HEK293 (cell line): ENCODE results near the gene MGST3.

Source experiments
- BCL11A ChIP-seq: fragments of 450-650 bp; formaldehyde crosslinking; IDR thresholded peaks from 2 replicates; pipeline ENCODE4 v1.5.1; 2016; ENCODE audit warnings: low read depth, missing biosample characterization, missing genetic modification characterization
- OVOL3 ChIP-seq: fragments of 450-650 bp; formaldehyde crosslinking; IDR thresholded peaks from 2 replicates; pipeline ENCODE4 v1.5.1; 2016; ENCODE audit warnings: missing biosample characterization, missing genetic modification characterization
- RBAK ChIP-seq: fragments of 450-650 bp; formaldehyde crosslinking; IDR thresholded peaks from 2 replicates; pipeline ENCODE4 v1.5.1; 2016; ENCODE audit warnings: missing biosample characterization, missing genetic modification characterization
- SCRT2 ChIP-seq: fragments of 450-650 bp; formaldehyde crosslinking; IDR thresholded peaks from 2 replicates; pipeline ENCODE4 v1.5.1; 2016; ENCODE audit warnings: missing biosample characterization, missing genetic modification characterization
- SP3 ChIP-seq: fragments of 450-650 bp; formaldehyde crosslinking; IDR thresholded peaks from 2 replicates; pipeline ENCODE4 v1.5.1; 2016; ENCODE audit warnings: missing biosample characterization, missing genetic modification characterization
- ZFHX2 ChIP-seq: fragments of 450-650 bp; formaldehyde crosslinking; conservative IDR thresholded peaks from 2 replicates; pipeline ENCODE4 v1.5.1; 2016; ENCODE audit warnings: missing biosample characterization, missing genetic modification characterization
- ZNF10 ChIP-seq: fragments of 450-650 bp; formaldehyde crosslinking; IDR thresholded peaks from 2 replicates; pipeline ENCODE4 v1.5.1; 2017; ENCODE audit warnings: missing biosample characterization, missing genetic modification characterization
- ZNF132 ChIP-seq: fragments of 450-650 bp; formaldehyde crosslinking; IDR thresholded peaks from 2 replicates; pipeline ENCODE4 v1.5.1; 2017; ENCODE audit warnings: missing biosample characterization, missing genetic modification characterization, borderline replicate concordance
- ZNF155 ChIP-seq: fragments of 450-650 bp; formaldehyde crosslinking; IDR thresholded peaks from 2 replicates; pipeline ENCODE4 v1.5.1; 2016; ENCODE audit warnings: missing biosample characterization, missing genetic modification characterization
- ZNF184 ChIP-seq: fragments of 450-650 bp; IDR thresholded peaks from 2 replicates; pipeline ENCODE4 v1.5.1; 2018; ENCODE audit warnings: missing biosample characterization, mild to moderate bottlenecking, missing genetic modification characterization
- ZNF266 ChIP-seq: fragments of 450-650 bp; formaldehyde crosslinking; IDR thresholded peaks from 2 replicates; pipeline ENCODE4 v1.5.1; 2016; ENCODE audit warnings: missing biosample characterization, missing genetic modification characterization, low read depth
- ZNF514 ChIP-seq: fragments of 450-650 bp; formaldehyde crosslinking; IDR thresholded peaks from 2 replicates; pipeline ENCODE4 v1.5.1; 2016; ENCODE audit warnings: missing biosample characterization, missing genetic modification characterization
- ZNF610 ChIP-seq: fragments of 450-650 bp; formaldehyde crosslinking; IDR thresholded peaks from 2 replicates; pipeline ENCODE4 v1.5.1; 2016; ENCODE audit warnings: missing biosample characterization, missing genetic modification characterization, borderline replicate concordance
- ZNF623 ChIP-seq: fragments of 450-650 bp; formaldehyde crosslinking; IDR thresholded peaks from 2 replicates; pipeline ENCODE4 v1.5.1; 2016; ENCODE audit warnings: missing biosample characterization, missing genetic modification characterization
- ZNF701 ChIP-seq: fragments of 450-650 bp; formaldehyde crosslinking; IDR thresholded peaks from 2 replicates; pipeline ENCODE4 v1.5.1; 2016; ENCODE audit warnings: missing biosample characterization, missing genetic modification characterization
- ZNF707 ChIP-seq: fragments of 450-650 bp; formaldehyde crosslinking; IDR thresholded peaks from 2 replicates; pipeline ENCODE4 v1.5.1; 2016; ENCODE audit warnings: missing biosample characterization, missing genetic modification characterization
- ZNF747 ChIP-seq: fragments of 450-650 bp; formaldehyde crosslinking; IDR thresholded peaks from 2 replicates; pipeline ENCODE4 v1.5.1; 2016; ENCODE audit warnings: missing biosample characterization, missing genetic modification characterization
- ZNF843 ChIP-seq: fragments of 450-650 bp; formaldehyde crosslinking; IDR thresholded peaks from 2 replicates; pipeline ENCODE4 v1.5.1; 2016; ENCODE audit warnings: missing biosample characterization, missing genetic modification characterization
- ZXDB ChIP-seq: fragments of 450-650 bp; formaldehyde crosslinking; IDR thresholded peaks from 2 replicates; pipeline ENCODE4 v1.5.1; 2016; ENCODE audit warnings: missing biosample characterization, missing genetic modification characterization
- TF ChIP-seq, protein P1 (sequence below): fragments of 450-650 bp; IDR thresholded peaks from 2 replicates; pipeline ENCODE4 v1.5.1; 2018; ENCODE audit warnings: missing biosample characterization, mild to moderate bottlenecking, missing genetic modification characterization
- TF ChIP-seq, protein P2 (sequence below): fragments of 450-650 bp; formaldehyde crosslinking; IDR thresholded peaks from 2 replicates; pipeline ENCODE4 v1.5.1; 2016; ENCODE audit warnings: missing biosample characterization, missing genetic modification characterization
- TF ChIP-seq, protein P3 (sequence below): fragments of 450-650 bp; formaldehyde crosslinking; IDR thresholded peaks from 2 replicates; pipeline ENCODE4; 2016; ENCODE audit warnings: missing biosample characterization, missing genetic modification characterization
- TF ChIP-seq, protein P4 (sequence below): fragments of 450-650 bp; formaldehyde crosslinking; IDR thresholded peaks from 2 replicates; pipeline ENCODE4 v1.5.1; 2017; ENCODE audit warnings: missing biosample characterization, missing genetic modification characterization
- TF ChIP-seq, protein P5 (sequence below): fragments of 450-650 bp; IDR thresholded peaks from 2 replicates; pipeline ENCODE4 v1.5.1; 2018; ENCODE audit warnings: missing biosample characterization, missing genetic modification characterization
- TF ChIP-seq, protein P6 (sequence below): fragments of 450-650 bp; formaldehyde crosslinking; IDR thresholded peaks from 2 replicates; pipeline ENCODE4 v1.5.1; 2016; ENCODE audit warnings: missing biosample characterization, missing genetic modification characterization
- TF ChIP-seq, protein P7 (sequence below): fragments of 450-650 bp; formaldehyde crosslinking; IDR thresholded peaks from 2 replicates; pipeline ENCODE4 v1.5.1; 2016; ENCODE audit warnings: missing biosample characterization, missing genetic modification characterization
- TF ChIP-seq, protein P8 (sequence below): fragments of 450-650 bp; formaldehyde crosslinking; IDR thresholded peaks from 2 replicates; pipeline ENCODE4 v1.5.1; 2016; ENCODE audit warnings: missing biosample characterization, missing genetic modification characterization
- TF ChIP-seq, protein P9 (sequence below): fragments of 450-650 bp; formaldehyde crosslinking; optimal IDR thresholded peaks from 2 replicates; pipeline ENCODE3; 2016; ENCODE audit warnings: missing biosample characterization, mild to moderate bottlenecking, missing genetic modification characterization

Gene MGST3

DNA sequence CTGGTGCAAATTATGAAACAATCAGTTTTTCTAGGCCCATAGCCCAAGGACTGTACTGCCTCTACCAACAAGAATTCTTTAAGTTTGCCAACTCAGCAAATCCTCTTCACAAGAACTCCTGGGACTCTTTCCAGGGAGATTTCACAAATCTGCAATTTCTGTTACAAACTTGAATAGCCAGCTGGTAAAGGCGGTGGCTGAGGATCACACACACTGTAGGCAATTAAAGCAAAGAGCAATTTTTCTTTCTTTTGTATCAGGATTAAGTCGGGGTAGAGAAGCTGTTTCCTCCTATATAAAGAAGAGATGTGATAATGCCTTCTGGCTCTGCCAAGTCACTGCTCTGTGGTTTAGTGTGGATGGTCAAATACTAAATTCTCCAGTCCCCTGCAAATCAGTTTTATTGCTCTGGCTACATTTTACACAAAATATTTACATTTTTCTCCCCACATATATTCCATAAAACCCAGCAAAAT lies 65.6 kb downstream of the MGST3 start (continued):
- TF ChIP-seq, protein P1, sequence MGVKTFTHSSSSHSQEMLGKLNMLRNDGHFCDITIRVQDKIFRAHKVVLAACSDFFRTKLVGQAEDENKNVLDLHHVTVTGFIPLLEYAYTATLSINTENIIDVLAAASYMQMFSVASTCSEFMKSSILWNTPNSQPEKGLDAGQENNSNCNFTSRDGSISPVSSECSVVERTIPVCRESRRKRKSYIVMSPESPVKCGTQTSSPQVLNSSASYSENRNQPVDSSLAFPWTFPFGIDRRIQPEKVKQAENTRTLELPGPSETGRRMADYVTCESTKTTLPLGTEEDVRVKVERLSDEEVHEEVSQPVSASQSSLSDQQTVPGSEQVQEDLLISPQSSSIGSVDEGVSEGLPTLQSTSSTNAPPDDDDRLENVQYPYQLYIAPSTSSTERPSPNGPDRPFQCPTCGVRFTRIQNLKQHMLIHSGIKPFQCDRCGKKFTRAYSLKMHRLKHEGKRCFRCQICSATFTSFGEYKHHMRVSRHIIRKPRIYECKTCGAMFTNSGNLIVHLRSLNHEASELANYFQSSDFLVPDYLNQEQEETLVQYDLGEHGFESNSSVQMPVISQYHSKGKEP (tag by site-specific recombination), result no peak
- no peak for TF ChIP-seq ZNF707 (tag by site-specific recombination)
- TF ChIP-seq ZNF155 (tag by site-specific recombination), result no peak
- TF ChIP-seq, protein P2, sequence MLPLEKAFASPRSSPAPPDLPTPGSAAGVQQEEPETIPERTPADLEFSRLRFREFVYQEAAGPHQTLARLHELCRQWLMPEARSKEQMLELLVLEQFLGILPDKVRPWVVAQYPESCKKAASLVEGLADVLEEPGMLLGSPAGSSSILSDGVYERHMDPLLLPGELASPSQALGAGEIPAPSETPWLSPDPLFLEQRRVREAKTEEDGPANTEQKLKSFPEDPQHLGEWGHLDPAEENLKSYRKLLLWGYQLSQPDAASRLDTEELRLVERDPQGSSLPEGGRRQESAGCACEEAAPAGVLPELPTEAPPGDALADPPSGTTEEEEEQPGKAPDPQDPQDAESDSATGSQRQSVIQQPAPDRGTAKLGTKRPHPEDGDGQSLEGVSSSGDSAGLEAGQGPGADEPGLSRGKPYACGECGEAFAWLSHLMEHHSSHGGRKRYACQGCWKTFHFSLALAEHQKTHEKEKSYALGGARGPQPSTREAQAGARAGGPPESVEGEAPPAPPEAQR, result no peak
- no peak for TF ChIP-seq ZNF747
- TF ChIP-seq, protein P3, sequence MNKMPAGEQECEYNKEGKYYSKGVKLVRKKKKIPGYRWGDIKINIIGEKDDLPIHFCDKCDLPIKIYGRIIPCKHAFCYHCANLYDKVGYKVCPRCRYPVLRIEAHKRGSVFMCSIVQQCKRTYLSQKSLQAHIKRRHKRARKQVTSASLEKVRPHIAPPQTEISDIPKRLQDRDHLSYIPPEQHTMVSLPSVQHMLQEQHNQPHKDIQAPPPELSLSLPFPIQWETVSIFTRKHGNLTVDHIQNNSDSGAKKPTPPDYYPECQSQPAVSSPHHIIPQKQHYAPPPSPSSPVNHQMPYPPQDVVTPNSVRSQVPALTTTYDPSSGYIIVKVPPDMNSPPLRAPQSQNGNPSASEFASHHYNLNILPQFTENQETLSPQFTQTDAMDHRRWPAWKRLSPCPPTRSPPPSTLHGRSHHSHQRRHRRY (tag by site-specific recombination), result no peak
- TF ChIP-seq ZNF701, result no peak
- TF ChIP-seq ZNF514 (tag by site-specific recombination), result no peak
- TF ChIP-seq, protein P4, sequence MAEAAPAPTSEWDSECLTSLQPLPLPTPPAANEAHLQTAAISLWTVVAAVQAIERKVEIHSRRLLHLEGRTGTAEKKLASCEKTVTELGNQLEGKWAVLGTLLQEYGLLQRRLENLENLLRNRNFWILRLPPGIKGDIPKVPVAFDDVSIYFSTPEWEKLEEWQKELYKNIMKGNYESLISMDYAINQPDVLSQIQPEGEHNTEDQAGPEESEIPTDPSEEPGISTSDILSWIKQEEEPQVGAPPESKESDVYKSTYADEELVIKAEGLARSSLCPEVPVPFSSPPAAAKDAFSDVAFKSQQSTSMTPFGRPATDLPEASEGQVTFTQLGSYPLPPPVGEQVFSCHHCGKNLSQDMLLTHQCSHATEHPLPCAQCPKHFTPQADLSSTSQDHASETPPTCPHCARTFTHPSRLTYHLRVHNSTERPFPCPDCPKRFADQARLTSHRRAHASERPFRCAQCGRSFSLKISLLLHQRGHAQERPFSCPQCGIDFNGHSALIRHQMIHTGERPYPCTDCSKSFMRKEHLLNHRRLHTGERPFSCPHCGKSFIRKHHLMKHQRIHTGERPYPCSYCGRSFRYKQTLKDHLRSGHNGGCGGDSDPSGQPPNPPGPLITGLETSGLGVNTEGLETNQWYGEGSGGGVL (tag by site-specific recombination), result no peak
- no peak for TF ChIP-seq RBAK (tag by site-specific recombination)
- TF ChIP-seq, protein P5, sequence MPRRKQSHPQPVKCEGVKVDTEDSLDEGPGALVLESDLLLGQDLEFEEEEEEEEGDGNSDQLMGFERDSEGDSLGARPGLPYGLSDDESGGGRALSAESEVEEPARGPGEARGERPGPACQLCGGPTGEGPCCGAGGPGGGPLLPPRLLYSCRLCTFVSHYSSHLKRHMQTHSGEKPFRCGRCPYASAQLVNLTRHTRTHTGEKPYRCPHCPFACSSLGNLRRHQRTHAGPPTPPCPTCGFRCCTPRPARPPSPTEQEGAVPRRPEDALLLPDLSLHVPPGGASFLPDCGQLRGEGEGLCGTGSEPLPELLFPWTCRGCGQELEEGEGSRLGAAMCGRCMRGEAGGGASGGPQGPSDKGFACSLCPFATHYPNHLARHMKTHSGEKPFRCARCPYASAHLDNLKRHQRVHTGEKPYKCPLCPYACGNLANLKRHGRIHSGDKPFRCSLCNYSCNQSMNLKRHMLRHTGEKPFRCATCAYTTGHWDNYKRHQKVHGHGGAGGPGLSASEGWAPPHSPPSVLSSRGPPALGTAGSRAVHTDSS (tag by site-specific recombination), result no peak
- TF ChIP-seq ZXDB (tag by site-specific recombination), result peak; percentile 85
- TF ChIP-seq ZNF184 (tag by site-specific recombination), result no peak
- TF ChIP-seq OVOL3 (tag by site-specific recombination), result 0 out of 2 replicates have a peak, but pooled peaks have one; percentile 55
- TF ChIP-seq ZNF843 (tag by site-specific recombination), result peak; percentile 80; the same call in 1 of the 2 replicates
- TF ChIP-seq ZFHX2 (tag by site-specific recombination), result no peak
- TF ChIP-seq, protein P6, sequence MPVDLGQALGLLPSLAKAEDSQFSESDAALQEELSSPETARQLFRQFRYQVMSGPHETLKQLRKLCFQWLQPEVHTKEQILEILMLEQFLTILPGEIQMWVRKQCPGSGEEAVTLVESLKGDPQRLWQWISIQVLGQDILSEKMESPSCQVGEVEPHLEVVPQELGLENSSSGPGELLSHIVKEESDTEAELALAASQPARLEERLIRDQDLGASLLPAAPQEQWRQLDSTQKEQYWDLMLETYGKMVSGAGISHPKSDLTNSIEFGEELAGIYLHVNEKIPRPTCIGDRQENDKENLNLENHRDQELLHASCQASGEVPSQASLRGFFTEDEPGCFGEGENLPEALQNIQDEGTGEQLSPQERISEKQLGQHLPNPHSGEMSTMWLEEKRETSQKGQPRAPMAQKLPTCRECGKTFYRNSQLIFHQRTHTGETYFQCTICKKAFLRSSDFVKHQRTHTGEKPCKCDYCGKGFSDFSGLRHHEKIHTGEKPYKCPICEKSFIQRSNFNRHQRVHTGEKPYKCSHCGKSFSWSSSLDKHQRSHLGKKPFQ (tag by site-specific recombination), result peak; percentile 30; the same call in 1 of the 2 replicates
- TF ChIP-seq ZNF623 (tag by site-specific recombination), result no peak
- no peak for TF ChIP-seq ZNF610 (tag by site-specific recombination)
- TF ChIP-seq ZNF132 (tag by site-specific recombination), result no peak
- TF ChIP-seq BCL11A (tag by site-specific recombination), result no peak
- TF ChIP-seq, protein P7, sequence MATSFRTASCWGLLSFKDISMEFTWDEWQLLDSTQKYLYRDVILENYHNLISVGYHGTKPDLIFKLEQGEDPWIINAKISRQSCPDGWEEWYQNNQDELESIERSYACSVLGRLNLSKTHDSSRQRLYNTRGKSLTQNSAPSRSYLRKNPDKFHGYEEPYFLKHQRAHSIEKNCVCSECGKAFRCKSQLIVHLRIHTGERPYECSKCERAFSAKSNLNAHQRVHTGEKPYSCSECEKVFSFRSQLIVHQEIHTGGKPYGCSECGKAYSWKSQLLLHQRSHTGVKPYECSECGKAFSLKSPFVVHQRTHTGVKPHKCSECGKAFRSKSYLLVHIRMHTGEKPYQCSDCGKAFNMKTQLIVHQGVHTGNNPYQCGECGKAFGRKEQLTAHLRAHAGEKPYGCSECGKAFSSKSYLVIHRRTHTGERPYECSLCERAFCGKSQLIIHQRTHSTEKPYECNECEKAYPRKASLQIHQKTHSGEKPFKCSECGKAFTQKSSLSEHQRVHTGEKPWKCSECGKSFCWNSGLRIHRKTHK (tag by site-specific recombination), result no peak
- TF ChIP-seq, protein P8, sequence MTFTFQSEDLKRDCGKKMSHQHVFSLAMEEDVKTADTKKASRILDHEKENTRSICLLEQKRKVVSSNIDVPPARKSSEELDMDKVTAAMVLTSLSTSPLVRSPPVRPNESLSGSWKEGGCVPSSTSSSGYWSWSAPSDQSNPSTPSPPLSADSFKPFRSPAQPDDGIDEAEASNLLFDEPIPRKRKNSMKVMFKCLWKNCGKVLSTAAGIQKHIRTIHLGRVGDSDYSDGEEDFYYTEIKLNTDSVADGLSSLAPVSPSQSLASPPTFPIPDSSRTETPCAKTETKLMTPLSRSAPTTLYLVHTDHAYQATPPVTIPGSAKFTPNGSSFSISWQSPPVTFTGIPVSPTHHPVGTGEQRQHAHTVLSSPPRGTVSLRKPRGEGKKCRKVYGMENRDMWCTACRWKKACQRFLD, result no peak
- TF ChIP-seq, protein P9, sequence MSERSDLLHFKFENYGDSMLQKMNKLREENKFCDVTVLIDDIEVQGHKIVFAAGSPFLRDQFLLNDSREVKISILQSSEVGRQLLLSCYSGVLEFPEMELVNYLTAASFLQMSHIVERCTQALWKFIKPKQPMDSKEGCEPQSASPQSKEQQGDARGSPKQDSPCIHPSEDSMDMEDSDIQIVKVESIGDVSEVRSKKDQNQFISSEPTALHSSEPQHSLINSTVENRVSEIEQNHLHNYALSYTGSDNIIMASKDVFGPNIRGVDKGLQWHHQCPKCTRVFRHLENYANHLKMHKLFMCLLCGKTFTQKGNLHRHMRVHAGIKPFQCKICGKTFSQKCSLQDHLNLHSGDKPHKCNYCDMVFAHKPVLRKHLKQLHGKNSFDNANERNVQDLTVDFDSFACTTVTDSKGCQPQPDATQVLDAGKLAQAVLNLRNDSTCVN (tag by site-specific recombination), result no peak
- TF ChIP-seq ZNF10 (tag by site-specific recombination), result no peak
- no peak for TF ChIP-seq ZNF266
- TF ChIP-seq SP3 (tag by site-specific recombination), result no peak
- no peak for TF ChIP-seq SCRT2
